GM19468 (cell line): ENCODE results near the gene PHLDB2.

Source experiments
- ATAC-seq: cut with Tn5 transposase; IDR thresholded peaks from one replicate; pipeline ENCODE4 v1.9.1; 2021; ENCODE audit warnings: mild to moderate bottlenecking, moderate library complexity, moderate number of reproducible peaks; ENCODE audit not compliant: unreplicated experiment; ENCODE audit errors: extremely low read depth

PHLDB2 gene

DNA sequence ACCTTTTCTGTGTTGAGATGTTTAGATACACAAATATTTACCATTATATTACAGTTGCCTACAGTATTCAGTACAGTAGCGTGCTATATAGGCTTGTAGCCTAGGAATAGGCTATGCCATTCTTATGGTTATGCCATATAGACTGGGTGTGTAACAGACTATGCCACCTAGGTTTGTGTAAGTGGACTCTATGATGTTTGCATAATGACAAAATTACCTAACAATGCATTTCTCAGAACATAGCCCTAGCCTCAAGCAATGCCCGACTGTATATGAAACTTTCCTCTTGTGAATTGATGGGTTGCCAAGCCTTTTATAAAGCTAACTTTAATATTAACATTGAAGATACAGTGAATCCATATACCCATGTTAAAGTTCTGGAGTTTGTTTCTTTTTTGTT lies 10.3 kb upstream of the PHLDB2 start:
- ATAC-seq, result no peak

DNA sequence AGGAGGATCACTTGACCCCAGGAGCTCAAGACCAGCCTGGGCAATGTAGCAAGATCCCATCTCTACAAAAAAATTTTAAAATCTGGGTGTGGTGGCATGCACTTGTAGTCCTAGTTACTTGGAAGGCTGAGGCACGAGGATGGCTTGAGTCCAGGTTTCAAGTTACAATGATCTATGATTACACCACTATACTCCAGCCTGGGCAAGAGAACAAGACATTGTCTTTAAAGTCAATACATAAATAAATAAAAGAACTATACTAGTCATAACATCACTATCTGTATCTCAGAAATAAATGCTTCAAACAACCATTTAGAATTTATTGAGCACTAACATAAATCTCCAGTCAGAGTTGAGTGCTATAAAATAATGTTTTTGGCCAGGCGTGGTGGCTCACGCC lies 8.5 kb upstream of the PHLDB2 start:
- no peak for ATAC-seq

DNA sequence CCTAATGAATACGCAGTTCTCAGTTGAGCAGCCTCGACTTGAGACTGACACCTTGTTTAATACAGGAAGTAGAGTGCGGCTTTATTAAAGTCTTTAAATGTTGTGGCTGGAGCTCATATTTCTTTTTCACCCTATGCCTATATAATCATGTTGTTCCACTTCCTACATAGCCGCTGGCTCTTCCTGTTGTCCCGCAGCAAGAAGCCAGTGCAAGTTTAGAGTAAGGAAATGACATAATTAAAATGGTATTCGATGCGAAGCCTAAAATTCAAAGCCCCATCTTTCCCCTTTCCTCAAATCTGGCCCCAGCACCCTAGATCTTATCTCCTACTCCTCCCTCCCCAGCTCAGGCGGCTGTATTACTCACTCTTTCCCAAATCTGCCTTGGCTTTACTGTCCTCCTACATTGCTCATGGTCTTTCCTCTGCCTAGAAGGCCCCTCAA lies 7.5 kb upstream of the PHLDB2 start:
- no peak for ATAC-seq

GRCh38 chr3:111852540-111852939 lies 6.5 kb upstream of the PHLDB2 start:
- no peak for ATAC-seq

DNA sequence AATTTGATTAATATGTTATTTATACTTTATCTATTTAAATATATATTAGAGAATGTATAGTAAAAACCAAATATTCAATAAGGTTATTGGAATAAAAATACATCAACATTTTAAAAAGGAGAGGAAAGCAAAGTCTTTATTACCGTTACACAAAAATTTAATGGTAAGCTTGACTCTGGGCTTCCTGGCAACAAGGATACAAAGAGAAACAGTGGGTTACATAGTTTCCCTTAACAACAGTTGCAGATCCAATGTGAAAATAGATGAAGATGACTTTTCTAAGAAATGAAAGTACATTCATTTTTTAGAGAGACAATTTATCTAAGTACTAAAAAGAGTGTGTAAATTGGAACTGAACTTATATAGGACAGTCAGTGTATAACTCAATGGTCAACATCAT lies 6.0 kb upstream of the PHLDB2 start:
- ATAC-seq, result no peak

DNA sequence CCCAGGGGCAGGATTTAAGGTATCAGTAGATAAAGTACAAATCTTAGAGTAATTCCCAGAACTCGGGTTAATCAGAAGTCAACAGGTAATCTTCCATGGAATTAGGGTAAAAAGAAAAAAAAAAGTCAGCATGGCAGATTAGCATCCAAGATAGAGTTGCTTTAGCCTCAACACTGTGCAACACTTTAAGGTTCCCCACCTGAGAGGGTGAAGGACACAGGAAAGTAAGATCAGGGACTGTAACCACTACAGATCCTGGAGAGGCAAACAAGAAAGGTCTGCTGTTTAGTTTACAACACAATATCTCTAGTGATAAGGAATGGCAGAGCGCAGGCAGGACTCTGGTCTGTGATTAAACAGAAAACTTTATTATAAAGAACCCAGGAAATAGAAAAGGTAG lies 4.1 kb upstream of the PHLDB2 start:
- ATAC-seq, result no peak

DNA sequence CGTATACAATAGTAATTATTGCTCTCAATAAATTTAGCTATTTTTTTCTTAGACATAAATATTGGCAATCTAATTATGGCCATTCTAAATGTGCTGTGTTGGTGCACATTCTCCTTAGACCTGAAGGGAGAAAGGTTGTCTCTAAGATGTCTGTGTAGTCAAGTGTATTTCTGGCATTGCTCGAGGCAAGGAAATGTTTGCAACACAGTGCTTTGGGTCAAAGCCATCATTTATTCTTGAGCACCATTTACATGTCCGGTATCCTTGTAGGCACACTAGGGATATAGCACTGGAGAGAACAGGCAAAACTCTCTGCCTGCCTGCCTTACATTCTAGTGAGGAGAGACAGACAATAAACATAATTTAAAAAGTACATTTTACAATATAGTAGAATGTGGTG lies 2.6 kb upstream of the PHLDB2 start:
- ATAC-seq, result no peak

DNA sequence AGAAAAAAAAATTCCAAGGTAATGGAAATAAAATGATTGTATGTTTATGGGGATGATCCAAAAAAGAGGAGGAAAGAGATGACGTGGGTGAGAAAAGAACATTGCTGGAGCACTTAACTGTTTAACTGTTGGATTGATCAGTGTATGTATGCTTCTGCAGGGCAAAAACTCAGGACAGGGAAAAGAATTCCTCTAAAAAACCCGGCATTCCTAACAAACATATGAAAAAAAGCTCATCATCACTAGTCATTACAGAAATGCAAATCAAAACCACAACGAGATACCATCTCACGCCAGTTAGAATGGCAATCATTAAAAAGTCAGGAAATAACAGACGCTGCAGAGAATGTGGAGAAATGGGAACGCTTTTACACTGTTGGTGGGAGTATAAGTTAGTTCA lies 1.6 kb upstream of the PHLDB2 start:
- ATAC-seq, result no peak

DNA sequence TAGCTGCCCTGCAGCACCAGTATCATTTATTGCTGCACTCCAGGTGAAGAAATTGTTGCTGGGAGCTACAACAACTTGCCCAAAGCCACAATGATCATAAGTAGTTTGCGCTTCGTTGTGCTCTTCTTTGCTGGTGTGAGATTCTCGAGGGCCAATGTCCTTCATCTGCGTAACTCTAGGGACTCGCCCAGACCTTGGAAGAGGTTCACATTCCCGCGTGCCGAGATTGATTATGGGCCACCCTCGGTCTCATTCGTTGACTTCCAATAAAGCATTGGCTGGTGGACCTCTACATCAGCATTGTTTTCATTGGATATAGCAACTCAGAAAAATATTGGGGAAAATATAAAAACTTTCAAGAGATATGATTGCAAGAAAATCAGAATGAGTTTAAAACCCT lies 423 bp upstream of the PHLDB2 start:
- ATAC-seq, result no peak

GRCh38 chr3:111859974-111860859 lies 1.2 kb downstream of the PHLDB2 start:
- peak; percentile 92 for ATAC-seq

- no peak for ATAC-seq
Observed at GRCh38 chr3:111861391-111861790, 2.3 kb downstream of the PHLDB2 start.

- ATAC-seq, result no peak
Observed at GRCh38 chr3:111862415-111862814, 3.4 kb downstream of the PHLDB2 start.

- ATAC-seq, result no peak
Observed at GRCh38 chr3:111862974-111863373, 3.9 kb downstream of the PHLDB2 start.

DNA sequence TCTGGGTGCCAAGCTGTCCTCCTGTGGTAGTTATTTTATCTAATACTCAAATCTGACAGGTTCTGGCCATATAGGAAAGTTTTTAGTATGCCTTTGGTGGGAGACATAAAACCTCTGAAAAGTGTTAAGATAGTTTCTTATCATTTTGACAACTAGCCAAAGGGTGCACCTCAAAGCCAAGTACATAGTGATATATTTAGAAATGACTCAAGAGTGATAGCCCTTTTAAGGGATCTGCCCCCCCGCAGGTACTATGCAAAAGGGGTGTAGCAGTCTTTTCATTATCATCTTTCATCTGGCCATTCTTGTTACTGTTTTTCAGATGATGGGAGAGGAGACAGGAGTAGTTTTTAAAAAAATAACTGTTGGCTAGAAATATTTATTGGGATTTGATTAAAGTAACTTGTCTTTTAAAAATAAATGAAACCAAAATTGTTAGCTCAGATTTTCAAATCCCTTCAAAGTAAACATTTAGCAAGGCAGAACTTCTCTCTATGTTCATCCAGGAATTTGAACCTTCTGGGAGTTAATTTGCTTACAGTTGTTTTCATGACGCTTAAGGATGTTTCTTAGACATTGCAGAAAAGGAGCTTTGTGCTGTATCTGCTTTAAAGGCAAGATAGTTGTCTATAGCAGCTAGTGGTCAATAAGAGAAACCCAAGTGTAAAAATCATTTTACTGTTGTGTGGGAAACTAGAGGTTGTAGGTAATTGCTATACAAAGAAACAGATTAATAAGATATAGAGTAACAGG lies 5.1 kb downstream of the PHLDB2 start:
- ATAC-seq, result no peak

GRCh38 chr3:111864821-111865656 lies 6.0 kb downstream of the PHLDB2 start:
- ATAC-seq, result no peak

DNA sequence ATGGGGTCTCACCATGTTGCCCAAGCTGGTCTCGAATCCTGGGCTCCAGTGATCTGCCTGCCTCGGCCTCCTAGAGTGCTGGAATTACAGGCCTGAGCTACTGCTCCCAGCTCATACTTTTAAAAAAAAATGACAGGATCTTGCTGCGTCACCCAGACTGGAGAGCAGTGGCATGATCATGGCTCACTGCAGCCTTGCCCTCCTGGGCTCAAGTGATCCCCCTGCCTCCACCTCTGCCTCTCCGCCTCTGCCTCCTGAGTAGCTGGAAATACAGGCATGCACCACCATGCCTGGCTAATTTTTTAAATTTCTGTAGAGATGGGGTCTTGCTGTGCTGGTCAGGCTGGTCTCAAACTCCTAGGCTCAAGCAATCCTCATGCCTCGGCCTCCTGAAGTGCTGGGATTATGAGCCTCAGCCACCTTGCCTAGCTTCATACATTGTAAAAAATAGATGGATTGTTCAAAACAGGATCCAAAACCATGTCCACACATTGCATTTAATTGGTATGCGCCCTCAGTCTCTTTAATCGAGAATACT lies 8.9 kb downstream of the PHLDB2 start:
- ATAC-seq, result no peak

DNA sequence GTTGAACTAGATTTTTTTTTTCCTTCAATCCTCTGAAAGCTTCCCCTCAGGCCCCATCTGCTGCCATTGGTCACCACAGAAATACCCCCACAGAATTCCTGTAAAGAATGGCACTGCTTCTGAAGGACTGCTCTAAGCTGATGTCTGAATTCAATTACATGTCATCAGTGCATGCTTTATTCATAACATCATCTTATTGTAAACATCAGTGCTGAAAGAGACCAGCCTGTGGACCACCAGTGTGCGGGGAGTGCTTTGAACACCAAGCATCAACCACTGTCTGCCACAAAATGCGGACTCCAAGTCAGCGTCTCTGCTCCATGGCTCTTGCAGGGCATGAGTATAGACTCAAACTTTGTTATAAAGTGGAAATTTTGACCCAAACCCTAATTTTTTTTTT lies 11.6 kb downstream of the PHLDB2 start:
- ATAC-seq, result no peak

DNA sequence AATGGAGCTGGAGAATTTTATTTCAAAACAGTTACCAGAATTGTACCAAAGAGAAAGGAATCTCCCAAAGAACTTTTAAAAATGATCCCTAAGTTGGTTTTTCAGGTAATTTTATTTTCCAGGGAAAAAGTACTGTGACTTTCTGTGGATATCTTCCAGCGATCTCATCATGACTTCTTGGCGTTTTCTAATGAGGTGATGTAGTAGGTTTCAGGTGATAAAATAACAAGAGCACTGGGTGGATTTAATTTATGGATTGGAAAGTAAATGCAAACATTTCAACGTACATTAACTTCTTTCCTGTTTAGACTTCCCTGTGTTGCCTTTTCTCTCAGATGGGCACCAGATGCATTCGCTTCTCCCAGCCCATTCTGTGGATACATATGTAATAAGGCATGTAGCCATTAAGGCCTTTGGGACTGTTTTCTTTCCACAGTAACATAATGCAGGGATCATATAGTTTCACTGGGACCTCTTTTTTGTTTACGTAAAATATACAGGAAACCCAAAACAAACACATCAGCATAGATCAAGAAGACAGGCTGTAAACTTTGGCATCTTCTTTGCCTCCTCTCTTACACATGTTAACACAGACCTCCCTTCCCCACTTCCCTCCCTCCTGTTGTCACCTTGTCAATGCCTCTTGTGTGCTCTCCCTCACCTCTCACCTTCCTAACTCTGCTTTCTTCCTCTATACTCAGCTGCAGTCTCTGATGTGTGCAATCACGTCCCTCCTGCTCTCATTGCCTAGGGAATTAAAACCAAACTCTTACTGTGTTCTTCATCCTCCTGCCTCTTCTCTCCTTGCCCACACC lies 13.0 kb downstream of the PHLDB2 start:
- ATAC-seq, result no peak

DNA sequence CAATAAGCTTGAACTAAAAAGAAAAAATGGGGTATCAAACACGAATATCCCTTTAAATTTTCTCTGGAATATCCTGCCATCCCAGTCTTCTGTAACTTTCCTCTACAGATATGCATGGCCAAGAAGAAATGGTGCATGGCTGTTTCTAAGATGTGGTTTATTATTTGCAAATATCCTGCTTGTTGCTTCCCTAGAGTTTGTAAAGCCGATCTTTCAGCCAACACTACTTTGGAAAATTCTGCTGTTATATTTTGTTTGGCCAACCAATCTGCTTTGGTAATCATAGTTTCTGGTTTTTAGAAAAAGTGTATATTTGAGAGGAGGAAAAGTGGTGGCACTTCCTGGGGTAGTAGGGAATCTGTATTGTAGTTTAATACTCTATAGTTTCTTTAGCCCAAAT lies 13.9 kb downstream of the PHLDB2 start:
- ATAC-seq, result no peak
